Activated CD4-positive, alpha-beta T cell treated with anti-CD3 and anti-CD28 coated beads for 24 hours (primary cell): ENCODE results near the gene DUSP1.
"Not testable (repeated sequence)": the region's sequence is repeated elsewhere in the genome, so short reads cannot be mapped to it uniquely, and the experiment has no call there.

Experiments used
- DNase-seq, 2 donors: peaks; one replicate each; pipeline ENCODE4 v3.0.0-alpha.2; 2020; ENCODE audit warnings: low read depth in 2 of 2

Gene DUSP1

GRCh38 chr5:172797771-172798191 is 26.8 kb upstream of the DUSP1 start:
- DNase-seq = no peak

GRCh38 chr5:172796306-172796705 is 25.3 kb upstream of the DUSP1 start:
- DNase-seq = no peak

DNA sequence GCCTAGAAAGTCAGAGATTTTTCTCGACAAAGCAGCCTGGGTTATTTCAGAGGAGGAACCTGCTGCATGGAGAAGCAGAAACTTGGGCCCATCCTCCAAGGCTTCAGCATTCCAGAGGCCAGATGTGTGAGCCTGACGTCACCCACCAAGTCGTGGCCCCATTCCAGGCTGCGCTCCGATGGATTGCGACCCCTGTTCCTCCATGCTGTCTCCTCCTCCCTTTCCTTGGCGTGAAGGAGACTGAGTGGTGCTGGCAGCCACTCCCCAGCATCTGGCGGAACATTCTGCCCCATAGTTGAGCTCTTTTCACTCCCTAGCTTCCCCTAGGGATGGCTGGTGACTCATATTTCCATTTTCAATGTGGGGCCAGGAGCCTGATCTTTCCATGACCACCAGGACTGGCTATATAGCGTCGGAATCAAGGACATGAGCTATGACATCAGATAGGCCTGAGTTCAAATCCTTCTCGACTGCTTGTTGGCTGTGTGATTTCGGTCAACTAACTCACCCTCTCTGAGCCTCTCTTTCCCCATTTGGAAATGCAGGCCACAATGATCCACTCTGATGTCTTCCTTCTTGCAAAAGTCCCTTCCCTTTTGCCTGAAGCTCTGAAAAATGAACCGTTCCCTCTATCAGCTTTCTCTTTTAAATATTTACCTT is 24.5 kb upstream of the DUSP1 start:
- no peak for DNase-seq

- DNase-seq = no peak
Measured at GRCh38 chr5:172793577-172794488, 22.8 kb upstream of the DUSP1 start.

DNA sequence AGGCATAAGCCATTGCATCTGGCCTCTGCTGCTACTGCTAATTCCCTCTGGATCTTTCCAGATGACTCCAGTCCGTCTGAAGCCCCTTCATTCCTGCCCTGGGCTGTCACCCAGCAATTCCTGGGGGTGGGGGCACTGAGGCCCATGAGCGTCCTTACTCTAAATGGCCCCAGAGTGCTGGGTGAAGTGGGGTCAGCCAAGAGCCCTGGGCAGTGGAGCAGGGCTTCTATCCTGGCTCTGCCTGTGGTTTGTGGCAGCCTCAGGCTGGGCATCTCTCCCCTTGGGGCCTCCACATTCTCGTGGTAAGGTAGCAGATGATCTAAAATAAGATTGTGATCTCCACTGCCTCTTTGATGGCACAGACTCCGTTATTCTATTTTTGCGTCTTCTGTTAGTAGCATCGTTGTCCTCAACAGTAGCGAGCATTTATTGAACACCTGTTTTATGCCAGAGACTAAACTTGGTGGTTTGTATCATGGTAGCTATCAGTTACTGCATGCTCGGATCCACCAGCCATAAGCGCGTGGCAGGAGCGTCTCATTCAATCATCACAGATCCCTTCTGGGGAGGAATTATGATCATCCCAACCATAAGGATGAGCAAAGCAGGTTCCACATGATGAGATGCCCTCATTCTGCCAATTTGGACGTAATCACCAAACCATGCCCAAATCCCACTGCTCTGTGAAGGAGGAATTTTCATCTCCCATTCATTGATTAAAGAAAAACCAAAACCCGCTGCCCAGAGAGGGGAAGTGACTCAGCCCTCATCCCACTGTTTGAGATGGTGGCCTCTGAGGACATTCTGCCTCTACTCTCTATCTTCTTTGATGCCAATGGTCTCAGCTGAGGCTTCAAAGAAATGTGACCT is 21.9 kb upstream of the DUSP1 start:
- DNase-seq = no peak

DNA sequence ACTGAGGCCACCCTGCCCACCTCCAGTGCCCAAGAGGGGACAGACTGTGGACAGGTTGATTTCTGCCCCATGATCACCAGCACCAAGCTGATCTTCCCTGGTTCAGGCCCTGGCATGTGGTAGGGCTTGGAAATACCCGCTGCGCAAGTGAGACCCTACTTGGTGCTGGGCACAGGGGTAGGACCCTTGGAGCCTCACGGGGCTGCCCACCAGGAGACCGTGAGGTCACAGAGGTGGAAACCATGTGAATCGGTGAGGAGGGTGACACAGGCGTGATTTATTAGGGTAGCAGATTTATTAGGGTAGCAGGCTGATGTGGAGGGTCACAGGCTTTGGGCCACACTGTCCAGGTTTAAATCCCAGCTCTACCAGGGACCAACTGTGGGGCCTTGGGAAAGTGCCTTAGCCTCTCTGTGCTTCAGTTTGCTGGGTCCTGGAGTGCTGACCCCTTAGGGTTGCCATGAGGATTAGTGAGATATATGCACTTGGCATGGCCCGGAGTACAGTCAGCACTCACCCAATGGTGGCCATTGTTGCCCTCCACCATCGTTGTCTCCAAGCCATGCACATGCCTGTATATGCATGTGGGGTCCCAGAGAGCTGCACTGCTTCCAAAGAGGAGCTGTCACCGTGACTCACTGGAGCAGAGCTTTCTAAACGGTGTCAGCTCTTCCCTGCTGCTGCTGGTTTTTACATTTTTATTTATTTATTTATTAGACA is 20.9 kb upstream of the DUSP1 start:
- no peak for DNase-seq

- no peak for DNase-seq
Measured at GRCh38 chr5:172791286-172791685, 20.3 kb upstream of the DUSP1 start.

- no peak for DNase-seq
Measured at GRCh38 chr5:172790496-172790889, 19.5 kb upstream of the DUSP1 start.

DNA sequence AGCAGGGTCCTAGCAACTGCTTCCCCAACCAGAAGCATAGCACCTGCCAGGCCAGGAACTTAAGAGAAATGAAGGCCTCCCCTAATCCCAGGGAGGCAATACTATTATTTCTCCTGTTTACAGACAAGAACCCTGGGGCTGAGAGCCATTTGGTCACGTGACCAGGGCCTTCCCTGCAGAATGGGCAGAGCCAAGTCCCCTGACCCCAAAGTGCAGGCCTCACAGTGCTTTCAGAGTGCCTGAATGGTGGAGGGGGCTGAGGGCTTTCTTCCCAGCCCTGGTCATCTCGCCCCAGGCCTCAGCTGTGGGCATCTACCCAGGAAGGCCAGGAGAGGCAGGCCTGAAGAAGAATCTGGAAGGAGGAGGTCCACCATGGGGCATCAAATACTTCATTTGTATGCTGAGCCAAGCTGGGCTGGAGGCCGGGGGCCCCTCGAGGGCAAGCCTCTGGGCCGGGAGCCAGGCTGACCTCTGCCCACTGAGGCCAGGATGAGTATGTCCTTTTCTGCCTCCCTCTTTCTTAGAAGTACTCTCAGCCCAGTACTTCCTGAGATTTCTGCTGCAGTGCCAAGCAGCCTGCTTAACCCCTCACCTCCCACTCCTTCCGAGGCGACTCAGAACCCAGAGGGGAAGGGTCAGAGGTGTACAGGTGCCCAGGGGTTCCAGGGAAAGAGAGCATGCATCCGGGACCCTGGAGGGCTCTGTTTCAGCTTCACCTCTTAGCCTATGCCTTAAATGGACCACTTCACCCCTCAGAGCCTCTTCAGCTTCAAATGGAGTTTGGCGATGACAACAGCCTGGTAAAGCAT is 18.9 kb upstream of the DUSP1 start:
- DNase-seq = no peak

- no peak for DNase-seq
Measured at GRCh38 chr5:172788771-172789686, 18.0 kb upstream of the DUSP1 start.

DNA sequence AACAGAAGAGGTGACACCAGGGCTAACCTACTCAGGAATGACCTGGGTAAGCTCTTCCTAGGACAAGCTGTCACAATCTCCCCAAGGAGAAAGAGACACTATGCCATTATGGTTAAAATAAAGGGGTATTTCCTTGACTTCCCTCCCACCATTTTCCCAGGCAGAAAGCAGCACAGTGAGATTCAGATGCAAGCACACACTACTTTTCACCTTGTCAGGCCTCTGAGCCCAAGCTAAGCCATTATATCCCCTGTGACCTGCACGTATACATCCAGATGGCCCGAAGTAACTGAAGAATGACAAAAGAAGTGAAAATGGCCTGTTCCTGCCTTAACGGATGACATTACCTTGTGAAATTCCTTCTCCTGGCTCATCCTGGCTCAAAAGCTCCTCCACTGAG is 16.5 kb upstream of the DUSP1 start:
- DNase-seq = not testable (repeated sequence)

DNA sequence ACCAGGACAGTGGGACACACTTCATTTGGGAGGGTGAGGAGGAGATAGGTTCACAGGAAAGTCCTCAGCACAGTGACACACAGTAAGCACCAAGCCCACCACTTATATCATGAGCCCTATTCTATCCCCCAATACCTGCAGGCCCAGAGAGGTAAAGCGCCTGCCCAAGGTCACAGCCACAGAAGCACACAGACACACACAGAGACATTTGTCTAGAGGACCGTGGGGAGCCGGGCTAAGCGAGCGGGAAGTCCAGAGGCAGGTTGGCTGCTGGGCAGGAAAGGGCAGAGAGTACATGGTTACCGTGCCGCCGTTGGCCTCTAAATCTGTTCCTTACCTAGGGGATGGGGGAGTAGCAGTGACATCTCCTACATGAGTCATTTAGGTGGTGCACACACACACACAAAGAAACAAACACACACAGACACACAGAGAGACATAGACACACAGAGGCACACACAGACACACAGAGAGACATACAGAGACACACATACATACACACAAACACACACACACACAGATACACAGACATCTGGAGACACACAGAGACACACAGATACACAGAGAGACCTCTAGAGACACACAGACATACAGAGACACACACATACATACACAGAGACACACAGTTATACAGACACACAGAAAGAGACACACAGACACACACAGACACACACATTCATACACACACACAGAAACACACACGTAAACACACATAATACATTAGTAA is 15.9 kb upstream of the DUSP1 start:
- no peak for DNase-seq

DNA sequence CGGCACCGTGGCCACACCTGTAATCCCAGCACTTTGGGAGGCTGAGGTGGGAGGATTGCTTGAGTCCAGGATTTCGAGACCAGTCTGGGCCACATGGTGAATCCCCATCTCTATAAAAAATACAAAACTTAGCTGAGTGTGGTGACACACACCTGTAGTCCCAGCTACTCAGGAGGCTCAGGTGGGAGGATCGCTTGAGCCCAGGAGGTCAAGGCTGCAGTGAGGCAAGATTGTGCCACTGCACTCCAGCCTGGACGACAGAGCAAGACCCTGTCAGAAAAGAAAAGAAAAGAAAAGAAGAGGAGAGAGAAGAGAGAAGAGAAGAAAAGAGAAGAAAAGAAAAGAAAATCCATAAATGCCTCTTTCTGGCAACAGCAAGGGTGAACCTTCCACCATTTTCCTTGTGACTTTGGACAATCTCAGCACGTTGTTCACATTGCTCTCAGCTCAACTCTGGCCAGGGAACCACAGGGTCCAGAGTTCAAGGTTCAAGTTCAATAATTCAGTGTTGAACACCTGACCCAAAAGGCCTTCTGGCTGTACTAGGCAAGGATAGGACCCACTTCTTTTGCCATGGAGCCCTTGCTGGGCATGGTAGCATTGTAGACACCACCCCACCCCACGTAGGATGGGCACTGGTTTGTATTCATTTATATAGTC is 14.6 kb upstream of the DUSP1 start:
- no peak for DNase-seq

GRCh38 chr5:172784162-172784561 is 13.2 kb upstream of the DUSP1 start:
- DNase-seq = not testable (repeated sequence)

DNA sequence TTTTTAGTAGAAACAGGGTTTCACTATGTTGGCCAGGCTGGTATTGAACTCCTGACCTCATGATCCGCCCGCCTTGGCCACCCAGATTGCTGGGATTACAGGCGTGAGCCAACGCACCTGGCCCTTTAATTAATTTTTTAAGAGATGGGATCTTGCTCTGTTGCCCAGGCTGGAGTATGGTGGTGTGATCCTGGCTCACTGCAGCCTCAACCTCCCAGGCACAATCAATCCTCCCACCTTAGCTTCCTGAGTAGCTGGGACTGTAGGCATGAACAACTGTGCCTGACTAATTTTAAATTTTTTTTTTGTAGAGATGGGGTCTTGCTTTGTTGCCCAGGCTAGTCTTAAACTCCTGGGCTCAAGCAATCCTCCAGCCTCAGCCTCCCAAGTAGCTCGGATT is 12.3 kb upstream of the DUSP1 start:
- DNase-seq = not testable (repeated sequence)

DNA sequence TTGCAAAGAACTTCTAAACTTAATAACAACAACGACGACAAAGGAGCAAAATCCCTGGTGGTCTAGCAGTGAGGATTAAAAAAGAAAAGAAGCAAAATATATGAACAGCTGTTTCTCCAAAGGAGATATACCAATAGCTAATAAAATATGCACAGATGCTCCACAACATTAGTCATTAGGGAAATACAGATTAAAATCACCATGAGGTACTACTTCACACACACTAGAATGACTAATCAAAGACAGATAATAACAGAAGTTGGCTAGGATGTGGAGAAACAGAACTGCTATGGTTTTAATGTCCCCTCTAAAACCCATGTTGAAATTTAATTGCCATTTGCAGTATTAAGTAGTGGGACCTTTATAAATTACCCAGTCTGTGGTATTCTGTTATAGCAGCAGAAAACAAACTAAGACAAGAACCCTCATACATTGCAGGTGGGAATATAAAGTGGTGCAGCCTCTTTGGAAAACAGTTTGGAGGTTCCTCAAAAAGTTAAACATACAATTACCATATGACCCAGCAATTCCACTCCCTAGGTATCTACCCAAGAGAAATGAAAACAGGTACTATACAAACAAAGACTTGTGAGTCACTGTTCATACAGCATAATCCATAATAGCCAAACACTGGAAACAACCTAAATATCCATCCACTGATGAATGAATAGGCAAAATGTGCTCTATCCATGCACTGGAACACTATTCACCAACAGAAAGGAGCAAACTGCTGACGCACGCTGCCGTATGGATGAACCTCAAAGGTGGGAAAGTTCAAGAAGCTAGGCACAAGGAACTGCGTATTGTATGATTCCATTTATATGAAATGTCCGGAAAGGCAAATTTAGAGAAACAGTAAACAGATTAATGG is 11.4 kb upstream of the DUSP1 start:
- DNase-seq = no peak

DNA sequence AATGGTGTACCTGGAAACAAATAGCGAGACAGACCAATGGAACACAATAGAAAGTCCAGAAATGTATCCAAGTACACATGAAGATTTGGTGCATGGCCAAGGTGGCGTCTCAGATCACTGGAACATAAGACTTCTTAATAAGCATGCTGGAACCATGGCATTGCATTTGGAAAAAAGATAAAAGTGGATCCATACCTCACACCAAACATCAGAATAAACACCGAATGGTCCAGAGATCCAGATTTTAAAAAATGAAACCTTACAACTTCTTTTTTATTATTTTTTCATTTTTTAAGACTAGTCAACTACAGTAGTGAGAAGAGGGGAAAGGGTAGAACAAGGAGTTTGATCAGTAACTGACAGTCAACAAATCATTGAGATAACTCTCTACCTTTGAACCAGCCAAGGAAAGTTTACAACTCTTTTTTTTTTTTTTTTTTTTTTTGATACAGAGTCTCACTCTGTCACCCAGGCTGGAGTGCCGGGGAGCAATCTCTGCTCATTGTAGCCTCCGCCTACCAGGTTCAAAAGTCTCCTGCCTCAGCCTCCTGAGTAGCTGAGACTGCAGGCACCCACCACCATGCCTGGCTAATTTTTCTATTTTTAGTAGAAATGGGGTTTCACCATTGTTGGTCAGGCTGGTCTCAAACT is 8.8 kb upstream of the DUSP1 start:
- DNase-seq = no peak
